OCI-LY3 (cell line): ENCODE measurements around the gene SEMA6D.

Experiments used
- H2AFZ ChIP-seq: fragments of 200-600, 300-600 bp; shearing (Covaris generic); 2 replicates; pipeline ENCODE4 v1.6.0; 2014; ENCODE audit warnings: antibody characterized with exemption, low read depth, low read length
- H3K27ac ChIP-seq: fragments of 200-600, 300-600 bp; sonication (generic); 2 replicates; pipeline ENCODE4 v1.5.1; 2014; ENCODE audit warnings: mild to moderate bottlenecking, low read length, moderate library complexity, mixed read lengths
- H3K27me3 ChIP-seq: fragments of 200-600, 300-600 bp; sonication (generic); 2 replicates; pipeline ENCODE4 v1.6.1; 2014; ENCODE audit warnings: low read depth, low read length, mixed read lengths
- H3K36me3 ChIP-seq: fragments of 200-600, 300-600 bp; sonication (generic); replicated peaks from 2 replicates; pipeline ENCODE3; 2014; ENCODE audit warnings: low read depth, low read length, mixed read lengths
- H3K4me1 ChIP-seq: fragments of 300-600, 200-600 bp; sonication (generic); 2 replicates; pipeline ENCODE4 v1.6.1; 2014; ENCODE audit warnings: low read length, mixed read lengths
- H3K4me2 ChIP-seq: fragments of 200-600, 300-600 bp; sonication (generic); 2 replicates; pipeline ENCODE4 v1.6.1; 2014; ENCODE audit warnings: low read length, mixed read lengths
- H3K4me3 ChIP-seq: fragments of 300-600, 200-600 bp; sonication (generic); 2 replicates; pipeline ENCODE4 v1.5.1; 2014; ENCODE audit warnings: antibody characterized with exemption, mild to moderate bottlenecking, low read length, moderate library complexity
- H3K79me2 ChIP-seq: fragments of 300-600, 200-600 bp; shearing (Covaris generic); 2 replicates; pipeline ENCODE4 v1.6.1; 2014; ENCODE audit warnings: mild to moderate bottlenecking, low read length, mixed read lengths
- H3K9ac ChIP-seq: fragments of 300-600, 200-600 bp; shearing (Covaris generic); 2 replicates; pipeline ENCODE4 v1.6.0; 2014; ENCODE audit warnings: mild to moderate bottlenecking, low read length, moderate library complexity
- H3K9me3 ChIP-seq: fragments of 200-600, 300-600 bp; shearing (Covaris generic); 2 replicates; pipeline ENCODE4 v1.6.1; 2014; ENCODE audit warnings: low read length, mixed read lengths; ENCODE audit not compliant: insufficient read depth
- H4K20me1 ChIP-seq: fragments of 200-600, 300-600 bp; sonication (generic); 2 replicates; pipeline ENCODE4 v1.6.1; 2016; ENCODE audit warnings: low read length, mixed read lengths; ENCODE audit not compliant: insufficient read depth
- CTCF ChIP-seq: fragments of 200-600, 300-600 bp; sonication (generic); IDR thresholded peaks from 2 replicates; pipeline ENCODE4 v1.5.1; 2014; ENCODE audit warnings: antibody characterized with exemption, low read length, low read depth
- EZH2phosphoT487 ChIP-seq: fragments of 200-600 bp; shearing (Covaris generic); IDR thresholded peaks from 2 replicates; pipeline ENCODE4 v1.6.1; 2018; ENCODE audit warnings: antibody characterized with exemption, mixed run types, low read depth

Gene SEMA6D

GRCh38 chr15:47741907-47742306 lies 24.6 kb downstream of the SEMA6D start:
- Histone ChIP-seq H3K4me3 (no peak overlapping the region), H3K4me2 (no peak overlapping the region), H2AFZ (no peak overlapping the region), H3K36me3 (no peaks in the 10 kb centered on the region), H3K79me2 (no peaks in the 10 kb centered on the region), H3K9me3 (no peaks in the 10 kb centered on the region), H3K27ac (no peak overlapping the region), H3K9ac (no peak overlapping the region), H4K20me1 (no peaks in the 10 kb centered on the region), H3K27me3 (peaks cover 33% of the 10 kb centered on the region), H3K4me1 (peaks cover 9% of the 10 kb centered on the region)
- TF ChIP-seq CTCF (no peak), EZH2phosphoT487 (no peak)

- H3K9me3 ChIP-seq: no peaks in the 10 kb centered on the region
- H3K27me3 ChIP-seq: peaks cover 33% of the 10 kb centered on the region
- H3K4me1 ChIP-seq: peaks cover 13% of the 10 kb centered on the region
- no peak overlapping the region for H3K4me3 ChIP-seq
- no peak overlapping the region for H3K27ac ChIP-seq
- no peaks in the 10 kb centered on the region for H3K36me3 ChIP-seq
- H3K4me2 ChIP-seq: no peak overlapping the region
- H4K20me1 ChIP-seq: no peaks in the 10 kb centered on the region
- no peak overlapping the region for H3K9ac ChIP-seq
- no peak overlapping the region for H2AFZ ChIP-seq
- no peaks in the 10 kb centered on the region for H3K79me2 ChIP-seq
- TF ChIP-seq EZH2phosphoT487 (no peak), CTCF (no peak)
These were observed 25.0 kb downstream of the SEMA6D start for GRCh38 chr15:47742334-47742733.

GRCh38 chr15:47742742-47743141 lies 25.4 kb downstream of the SEMA6D start:
- Histone ChIP-seq H3K9me3 (no peaks in the 10 kb centered on the region), H3K36me3 (no peaks in the 10 kb centered on the region), H2AFZ (no peak overlapping the region), H3K4me2 (no peak overlapping the region), H3K79me2 (no peaks in the 10 kb centered on the region), H3K27ac (no peak overlapping the region), H3K4me3 (no peak overlapping the region), H3K4me1 (peaks cover 17% of the 10 kb centered on the region), H3K27me3 (peaks cover 33% of the 10 kb centered on the region), H4K20me1 (no peaks in the 10 kb centered on the region), H3K9ac (no peak overlapping the region)
- TF ChIP-seq CTCF (no peak), EZH2phosphoT487 (no peak)

GRCh38 chr15:47743385-47743784 lies 26.1 kb downstream of the SEMA6D start:
- peaks cover 17% of the 10 kb centered on the region for H3K4me1 ChIP-seq

More at GRCh38 chr15:47743385-47743784, 26.1 kb downstream of the SEMA6D start:
- Histone ChIP-seq H3K4me2 (no peak overlapping the region), H3K36me3 (no peaks in the 10 kb centered on the region), H3K9ac (no peak overlapping the region), H2AFZ (no peak overlapping the region), H3K27me3 (peaks cover 32% of the 10 kb centered on the region), H3K79me2 (no peaks in the 10 kb centered on the region), H4K20me1 (no peaks in the 10 kb centered on the region), H3K9me3 (no peaks in the 10 kb centered on the region), H3K4me3 (no peak overlapping the region), H3K27ac (no peak overlapping the region)
- no peak for TF ChIP-seq CTCF
- no peak for TF ChIP-seq EZH2phosphoT487
